PC-3 (cell line): ENCODE data around the gene SMARCA4. TPM values are rescaled to one million over a fixed set of nuclear protein-coding genes. Genes with fewer than 3 reads are reported as not detected.
"Not testable (repeated sequence)": the region's sequence is repeated elsewhere in the genome, so short reads cannot be mapped to it uniquely, and the experiment has no call there.

Experiments used
- ATAC-seq: fragments of 200-7000 bp; cut with Tn5 transposase; 2 replicates; pipeline ENCODE4 v1.9.1; 2020; ENCODE audit warnings: mild to moderate bottlenecking, moderate library complexity
- BruUV-seq: library from RNA; stranded (reverse); fragments of 400-500 nt; replicated peaks from 2 replicates; lab custom pipeline; 2021; lab: Mats Ljungman, UMichigan
- CTCF ChIA-PET: fragments of 300-600 bp; sonication (Branson Sonifier 250); formaldehyde crosslinking; loops from one replicate; lab custom pipeline; 2022; ENCODE audit warnings: antibody characterized with exemption; lab: Charles Lee
- POLR2A ChIA-PET: fragments of 300-600 bp; sonication (Branson Sonifier 250); formaldehyde crosslinking; loops from one replicate; lab custom pipeline; 2022; ENCODE audit warnings: antibody characterized with exemption; ENCODE audit not compliant: unreplicated experiment; lab: Charles Lee
- DNase-seq: peaks from one replicate; pipeline ENCODE4 v3.0.0-alpha.2; 2015
- H2AFZ ChIP-seq: fragments of 300-600 bp; sonication (generic); 2 replicates; pipeline ENCODE4 v1.6.0; 2016; ENCODE audit warnings: antibody characterized with exemption, low read length
- H3F3A ChIP-seq: fragments of 300-600 bp; sonication (generic); one replicate; pipeline ENCODE4 v1.6.0; 2017; ENCODE audit warnings: antibody characterized with exemption, low read length, control low read depth, mild to moderate bottlenecking; ENCODE audit not compliant: unreplicated experiment
- H3K27ac ChIP-seq: fragments of 300-600 bp; sonication (generic); 2 replicates; pipeline ENCODE4 v1.5.1; 2016; ENCODE audit warnings: mild to moderate bottlenecking, low read length
- H3K27me3 ChIP-seq: fragments of 300-600 bp; sonication (generic); 2 replicates; pipeline ENCODE4 v1.6.1; 2016; ENCODE audit warnings: low read length, mixed read lengths
- H3K36me3 ChIP-seq: fragments of 300-600 bp; sonication (generic); 2 replicates; pipeline ENCODE4 v1.6.1; 2016; ENCODE audit warnings: low read depth, mixed run types, low read length, mixed read lengths
- H3K4me1 ChIP-seq: fragments of 300-600 bp; sonication (generic); 2 replicates; pipeline ENCODE4 v1.5.1; 2016; ENCODE audit warnings: low read length; ENCODE audit not compliant: insufficient read depth
- H3K4me2 ChIP-seq: fragments of 300-600 bp; sonication (generic); 2 replicates; pipeline ENCODE4 v1.6.0; 2016; ENCODE audit warnings: low read length
- H3K4me3 ChIP-seq: fragments of 300-600 bp; sonication (generic); 2 replicates; pipeline ENCODE4 v1.5.1; 2016; ENCODE audit warnings: mild to moderate bottlenecking, low read length, mixed read lengths
- H3K79me2 ChIP-seq: fragments of 300-600 bp; sonication (generic); 2 replicates; pipeline ENCODE4 v1.6.1; 2017; ENCODE audit warnings: low read length, mixed read lengths
- H3K9ac ChIP-seq: fragments of 300-600 bp; sonication (generic); 2 replicates; pipeline ENCODE4 v1.6.0; 2016; ENCODE audit warnings: mild to moderate bottlenecking, low read length
- H3K9me2 ChIP-seq: fragments of 300-600 bp; sonication (generic); replicated peaks from 2 replicates; pipeline ENCODE4 v1.6.1; 2016; ENCODE audit warnings: mixed run types, low read length, mixed read lengths
- H3K9me3 ChIP-seq: fragments of 300-600 bp; sonication (generic); 2 replicates; pipeline ENCODE4 v1.6.1; 2016; ENCODE audit warnings: low read length, mixed read lengths
- H4K20me1 ChIP-seq: fragments of 300-600 bp; sonication (generic); 2 replicates; pipeline ENCODE4 v1.6.1; 2016; ENCODE audit warnings: low read length, mixed read lengths
- EZH2 ChIP-seq: fragments of 300-600 bp; sonication (generic); IDR thresholded peaks from one replicate; pipeline ENCODE4 v1.6.1; 2017; ENCODE audit warnings: antibody characterized with exemption, mild to moderate bottlenecking, low read length; ENCODE audit not compliant: unreplicated experiment
- EZH2phosphoT487 ChIP-seq: fragments of 300-600 bp; sonication (generic); IDR thresholded peaks from 2 replicates; pipeline ENCODE4 v1.6.1; 2018; ENCODE audit warnings: mild to moderate bottlenecking, antibody characterized with exemption, low read length, borderline replicate concordance
- intact Hi-C: fragments of 100-400 bp; cut with micrococcal nuclease; formaldehyde crosslinking; loops from 2 replicates; pipeline ENCODE4 v1.9.0; 2023
- total RNA-seq: library from RNA; depleted of rRNA; stranded (reverse); fragments of >200 nt; gene quantifications from 2 replicates; pipeline ENCODE4 v1.2.3, GENCODE V29; 2014
- TF ChIP-seq, protein P1 (sequence below): fragments of 300-600 bp; sonication (generic); conservative IDR thresholded peaks from 2 replicates; pipeline ENCODE4 v1.5.1; 2017; ENCODE audit warnings: antibody characterized with exemption, low read depth, mild to moderate bottlenecking, low read length

Gene SMARCA4
- total RNA-seq, 1 experiment from 2014 or later: 197 TPM

GRCh38 chr19:11069561-11069960 is 108.7 kb downstream of the SMARCA4 start:
- ATAC-seq: no peak
- DNase-seq: no peak
- Histone ChIP-seq H3K4me1 (no peaks in the 10 kb centered on the region), H4K20me1 (no peaks in the 10 kb centered on the region), H3K36me3 (peaks cover 23% of the 10 kb centered on the region), H2AFZ (no peak overlapping the region), H3K27me3 (no peaks in the 10 kb centered on the region), H3F3A (no peaks in the 10 kb centered on the region), H3K79me2 (no peaks in the 10 kb centered on the region), H3K4me2 (no peak overlapping the region), H3K27ac (no peak overlapping the region), H3K9ac (no peak overlapping the region), H3K9me2 (no peaks in the 10 kb centered on the region), H3K9me3 (no peaks in the 10 kb centered on the region), H3K4me3 (no peak overlapping the region)
- TF ChIP-seq EZH2: no peak
- TF ChIP-seq EZH2phosphoT487: no peak
- TF ChIP-seq, protein P1, sequence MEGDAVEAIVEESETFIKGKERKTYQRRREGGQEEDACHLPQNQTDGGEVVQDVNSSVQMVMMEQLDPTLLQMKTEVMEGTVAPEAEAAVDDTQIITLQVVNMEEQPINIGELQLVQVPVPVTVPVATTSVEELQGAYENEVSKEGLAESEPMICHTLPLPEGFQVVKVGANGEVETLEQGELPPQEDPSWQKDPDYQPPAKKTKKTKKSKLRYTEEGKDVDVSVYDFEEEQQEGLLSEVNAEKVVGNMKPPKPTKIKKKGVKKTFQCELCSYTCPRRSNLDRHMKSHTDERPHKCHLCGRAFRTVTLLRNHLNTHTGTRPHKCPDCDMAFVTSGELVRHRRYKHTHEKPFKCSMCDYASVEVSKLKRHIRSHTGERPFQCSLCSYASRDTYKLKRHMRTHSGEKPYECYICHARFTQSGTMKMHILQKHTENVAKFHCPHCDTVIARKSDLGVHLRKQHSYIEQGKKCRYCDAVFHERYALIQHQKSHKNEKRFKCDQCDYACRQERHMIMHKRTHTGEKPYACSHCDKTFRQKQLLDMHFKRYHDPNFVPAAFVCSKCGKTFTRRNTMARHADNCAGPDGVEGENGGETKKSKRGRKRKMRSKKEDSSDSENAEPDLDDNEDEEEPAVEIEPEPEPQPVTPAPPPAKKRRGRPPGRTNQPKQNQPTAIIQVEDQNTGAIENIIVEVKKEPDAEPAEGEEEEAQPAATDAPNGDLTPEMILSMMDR: no peak
- POLR2A ChIA-PET: no interaction called here
- intact Hi-C loops: no loop called here
- CTCF ChIA-PET: no interaction called here
- no TSS peak for BruUV-seq

- ChIA-PET CTCF (no interaction called here), POLR2A (no interaction called here)
- no TSS peak for BruUV-seq
These were observed 109.3 kb downstream of the SMARCA4 start for GRCh38 chr19:11070123-11070522.

DNA sequence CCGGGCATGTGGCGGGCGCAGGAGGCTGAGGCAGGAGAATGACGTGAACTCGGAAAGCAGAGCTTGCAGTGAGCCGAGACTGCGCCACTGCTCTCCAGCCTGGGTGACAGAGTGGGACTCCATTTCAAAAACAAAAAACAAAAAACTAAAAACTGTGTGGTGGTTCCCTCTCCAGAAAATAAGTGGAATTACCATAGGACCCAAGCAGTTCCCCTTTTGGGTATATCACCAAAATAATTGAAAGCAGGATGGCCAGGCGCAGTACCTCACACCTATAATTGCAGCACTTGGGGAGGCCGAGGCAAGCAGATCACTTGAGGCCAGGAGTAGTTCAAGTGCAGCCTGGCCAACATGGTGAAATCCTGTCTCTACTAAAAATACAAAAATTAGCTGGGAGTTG is 112.7 kb downstream of the SMARCA4 start:
- ChIA-PET POLR2A (no interaction called here), CTCF (interaction anchor here (0.5 to 1.1 kb wide), 2 partner anchors 38 to 53 kb away, joined by 5 to 9 read pairs; no protein-coding TSS in a partner anchor)
- Histone ChIP-seq H3K27me3 (no peaks in the 10 kb centered on the region), H3K9me3 (no peaks in the 10 kb centered on the region), H3F3A (no peaks in the 10 kb centered on the region), H3K27ac (no peak overlapping the region), H3K4me2 (no peak overlapping the region), H3K4me3 (no peak overlapping the region), H3K9ac (no peak overlapping the region), H4K20me1 (no peaks in the 10 kb centered on the region), H3K9me2 (no peaks in the 10 kb centered on the region), H3K4me1 (no peaks in the 10 kb centered on the region), H3K36me3 (no peaks in the 10 kb centered on the region), H2AFZ (no peak overlapping the region), H3K79me2 (no peaks in the 10 kb centered on the region)
- ATAC-seq (no peak), DNase-seq (no peak)
- TF ChIP-seq EZH2: no peak
- TF ChIP-seq EZH2phosphoT487: no peak
- TF ChIP-seq, protein P1: no peak
- BruUV-seq: no TSS peak
- intact Hi-C loops: no loop called here

More at GRCh38 chr19:11070123-11070522, 109.3 kb downstream of the SMARCA4 start:
- no peaks in the 10 kb centered on the region for H3K9me2 ChIP-seq
- DNase-seq (no peak), ATAC-seq (no peak)
- intact Hi-C loops: no loop called here
- TF ChIP-seq EZH2: no peak
- H3K27me3 ChIP-seq: no peaks in the 10 kb centered on the region
- H3K27ac ChIP-seq: no peak overlapping the region
- no peaks in the 10 kb centered on the region for H3K9me3 ChIP-seq
- no peak overlapping the region for H2AFZ ChIP-seq
- peaks cover 20% of the 10 kb centered on the region for H3K36me3 ChIP-seq
- no peak overlapping the region for H3K4me3 ChIP-seq
- H3K79me2 ChIP-seq: no peaks in the 10 kb centered on the region
- H3K4me1 ChIP-seq: no peaks in the 10 kb centered on the region
- no peaks in the 10 kb centered on the region for H3F3A ChIP-seq
- no peaks in the 10 kb centered on the region for H4K20me1 ChIP-seq
- no peak overlapping the region for H3K4me2 ChIP-seq
- H3K9ac ChIP-seq: no peak overlapping the region

GRCh38 chr19:11076792-11077191 is 116.0 kb downstream of the SMARCA4 start:
- POLR2A ChIA-PET, H3K27me3 ChIP-seq, BruUV-seq, intact Hi-C loops, H4K20me1 ChIP-seq, DNase-seq, H3K4me3 ChIP-seq, H3K4me2 ChIP-seq, H3K79me2 ChIP-seq, H3K9me2 ChIP-seq, H3K9ac ChIP-seq, H3K9me3 ChIP-seq, CTCF ChIA-PET, H3K4me1 ChIP-seq, H3F3A ChIP-seq, H3K36me3 ChIP-seq, ATAC-seq, H3K27ac ChIP-seq, H2AFZ ChIP-seq: not testable (repeated sequence)
